IMR-90 (cell line): ENCODE measurements around the gene DUSP16. TPM values are rescaled to one million over a fixed set of nuclear protein-coding genes. Genes with fewer than 3 reads are reported as not detected.

Experiments
- ATAC-seq: fragments of 200-7000 bp; cut with Tn5 transposase; 2 replicates; pipeline ENCODE4 v1.9.1; 2020; ENCODE audit warnings: low read depth, mild to moderate bottlenecking, moderate library complexity
- BruUV-seq: library from RNA; stranded (reverse); fragments of 400-500 nt; replicated peaks from 2 replicates; lab custom pipeline; 2021; lab: Mats Ljungman, UMichigan
- CTCF ChIA-PET: fragments of 300-600 bp; formaldehyde crosslinking; extraction: SDS; loops from one replicate; lab custom pipeline; 2021; ENCODE audit warnings: antibody characterized with exemption; lab: Yijun Ruan, JAX
- POLR2A ChIA-PET: fragments of 300-600 bp; sonication (Branson Sonifier 250); formaldehyde crosslinking; loops from one replicate; lab custom pipeline; 2022; ENCODE audit warnings: antibody characterized with exemption; ENCODE audit not compliant: unreplicated experiment; lab: Charles Lee
- DNase-seq: peaks from one replicate; pipeline ENCODE4 v3.0.0; 2013
- H2AFZ ChIP-seq: replicated peaks from 2 replicates; pipeline ENCODE3; 2013; ENCODE audit warnings: low read length, mild to moderate bottlenecking; ENCODE audit not compliant: poor library complexity
- H2AK5ac ChIP-seq: 2 replicates; pipeline ENCODE4 v1.6.1; 2013; ENCODE audit warnings: low read depth, low read length, inconsistent platforms
- H2AK9ac ChIP-seq: replicated peaks from 2 replicates; pipeline ENCODE3; 2013; ENCODE audit warnings: mild to moderate bottlenecking, low read depth, low read length, moderate library complexity; ENCODE audit not compliant: poor library complexity
- H2BK120ac ChIP-seq: 2 replicates; pipeline ENCODE4 v1.6.1; 2013; ENCODE audit warnings: low read depth, low read length, inconsistent platforms
- H2BK15ac ChIP-seq: 3 replicates; pipeline ENCODE4 v1.6.1; 2013; ENCODE audit warnings: low read depth, low read length, inconsistent platforms
- H2BK20ac ChIP-seq: 2 replicates; pipeline ENCODE4 v1.6.1; 2013; ENCODE audit warnings: low read depth, mild to moderate bottlenecking, inconsistent platforms, low read length, moderate library complexity
- H2BK5ac ChIP-seq: 2 replicates; pipeline ENCODE4 v1.6.1; 2013; ENCODE audit warnings: mild to moderate bottlenecking, low read depth, low read length, inconsistent platforms; ENCODE audit not compliant: poor library complexity, severe bottlenecking
- H3K14ac ChIP-seq: replicated peaks from 2 replicates; pipeline ENCODE4 v1.6.1; 2013; ENCODE audit warnings: low read depth, low read length, inconsistent platforms
- H3K18ac ChIP-seq: 2 replicates; pipeline ENCODE4 v1.6.1; 2013; ENCODE audit warnings: low read depth, low read length, control low read depth
- H3K23ac ChIP-seq: 2 replicates; pipeline ENCODE4 v1.6.1; 2013; ENCODE audit warnings: low read depth, low read length, inconsistent platforms
- H3K27ac ChIP-seq: 2 replicates; pipeline ENCODE4 v1.5.1; 2013; ENCODE audit warnings: mild to moderate bottlenecking, control low read depth, low read length; ENCODE audit not compliant: insufficient read depth
- H3K27me3 ChIP-seq: 2 replicates; pipeline ENCODE4 v1.6.1; 2013; ENCODE audit warnings: low read length; ENCODE audit not compliant: control insufficient read depth, insufficient read depth
- H3K36me3 ChIP-seq: 2 replicates; pipeline ENCODE4 v1.6.1; 2013; ENCODE audit warnings: low read length, mixed read lengths; ENCODE audit not compliant: control insufficient read depth, insufficient read depth
- H3K4ac ChIP-seq: 2 replicates; pipeline ENCODE4 v1.6.1; 2013; ENCODE audit warnings: low read depth, low read length, inconsistent platforms
- H3K4me1 ChIP-seq: 2 replicates; pipeline ENCODE4 v1.6.1; 2013; ENCODE audit warnings: low read length, mixed read lengths; ENCODE audit not compliant: control insufficient read depth, insufficient read depth
- H3K4me2 ChIP-seq: 2 replicates; pipeline ENCODE4 v1.6.1; 2013; ENCODE audit warnings: low read depth, mild to moderate bottlenecking, control low read depth, low read length, moderate library complexity
- H3K4me3 ChIP-seq: 2 replicates; pipeline ENCODE4 v1.5.1; 2013; ENCODE audit warnings: low read depth, mild to moderate bottlenecking, control low read depth, low read length, moderate library complexity; ENCODE audit not compliant: insufficient read depth
- H3K56ac ChIP-seq: 2 replicates; pipeline ENCODE4 v1.6.1; 2013; ENCODE audit warnings: low read length, inconsistent platforms; ENCODE audit not compliant: insufficient read depth; ENCODE audit errors: extremely low read depth
- H3K79me1 ChIP-seq, 2 experiments: 2 replicates each; pipeline ENCODE4 v1.6.1; 2013; ENCODE audit warnings: low read length in 2 of 2, inconsistent platforms in 1 of 2, low read depth in 1 of 2
- H3K9ac ChIP-seq: 2 replicates; pipeline ENCODE4 v1.6.1; 2013; ENCODE audit warnings: low read depth, low read length, control low read depth
- H3K9me1 ChIP-seq: 2 replicates; pipeline ENCODE4 v1.6.1; 2013; ENCODE audit warnings: low read length, inconsistent platforms; ENCODE audit not compliant: insufficient read depth
- H3K9me3 ChIP-seq: 2 replicates; pipeline ENCODE4 v1.6.1; 2013; ENCODE audit warnings: low read length; ENCODE audit not compliant: control insufficient read depth, insufficient read depth
- H4K20me1 ChIP-seq: 2 replicates; pipeline ENCODE4 v1.6.1; 2013; ENCODE audit warnings: low read length, inconsistent platforms; ENCODE audit not compliant: insufficient read depth
- H4K5ac ChIP-seq: 2 replicates; pipeline ENCODE4 v1.6.1; 2013; ENCODE audit warnings: mild to moderate bottlenecking, low read depth, low read length, control low read depth
- H4K8ac ChIP-seq, 2 experiments: 2 replicates each; pipeline ENCODE4 v1.6.1; 2013; ENCODE audit warnings: low read depth in 2 of 2, low read length in 2 of 2, control low read depth in 1 of 2, inconsistent platforms in 1 of 2
- H4K91ac ChIP-seq: 2 replicates; pipeline ENCODE4 v1.6.1; 2013; ENCODE audit warnings: low read depth, low read length, inconsistent platforms; ENCODE audit not compliant: insufficient read depth
- CEBPB ChIP-seq: IDR thresholded peaks from 2 replicates; pipeline ENCODE4 v1.6.1; 2012; ENCODE audit warnings: low read depth, low read length, improper control_type of control experiment
- ELK1 ChIP-seq: fragments of 150-350 bp; IDR thresholded peaks from 2 replicates; pipeline ENCODE4 v1.6.1; 2016; ENCODE audit warnings: low read depth, mild to moderate bottlenecking, low read length, moderate library complexity, borderline replicate concordance
- WGBS, 2 experiments: methylation state at CpG; one replicate each; pipeline versions ENCODE4 v1.1.5 to v1.1.7; 2013; ENCODE audit warnings: missing lambda C conversion rate in 2 of 2; ENCODE audit not compliant: insufficient read length in 1 of 2; ENCODE audit errors: extremely low coverage in 2 of 2; 5-methylcytosine and 5-hydroxymethylcytosine counted together
- dilution Hi-C: fragments of 300-500 bp; cut with HindIII; formaldehyde crosslinking; loops from one replicate; pipeline ENCODE4 v1.14.3; 2018; ENCODE audit warnings: low sequenced_read_pairs; ENCODE audit not compliant: unreplicated experiment
- in situ Hi-C: fragments of 300-500 bp; cut with MboI; formaldehyde crosslinking; loops from 3 replicates; pipeline ENCODE4 v1.14.3; 2019; ENCODE audit warnings: low sequenced_read_pairs, inconsistent platforms, mixed read lengths
- intact Hi-C: fragments of 100-400 bp; cut with micrococcal nuclease; formaldehyde crosslinking; loops from 2 replicates; pipeline ENCODE4 v1.10.0; 2022
- polyA plus RNA-seq, 3 experiments: library from polyadenylated mRNA; depleted of rRNA; stranded (reverse); fragments of >200 nt; gene quantifications; 2 replicates each; pipeline ENCODE4 v1.2.3, GENCODE V29; 2012; ENCODE audit warnings: low replicate concordance in 1 of 3
- total RNA-seq: library from RNA; depleted of rRNA; stranded (reverse); fragments of >200 nt; gene quantifications from 2 replicates; pipeline ENCODE4 v1.2.3, GENCODE V29; 2012

DUSP16 gene
- total and polyA plus RNA-seq, 2 of the 4 experiments (the other 2 are of a cell fraction), result 4.7 to 10.0 TPM

GRCh38 chr12:12600659-12601058 is 38.0 kb upstream of the DUSP16 start:
- Histone ChIP-seq H3K27me3 (no peaks in the 10 kb centered on the region; the same call in 1 of the 2 replicates), H3K9me1 (no peaks in the 10 kb centered on the region), H2BK15ac (no peak overlapping the region), H2BK120ac (no peak overlapping the region), H2AFZ (no peak overlapping the region), H3K4me1 (no peaks in the 10 kb centered on the region), H3K79me1 (no peaks in the 10 kb centered on the region), H2AK5ac (no peak overlapping the region), H3K36me3 (no peaks in the 10 kb centered on the region), H4K5ac (no peak overlapping the region), H3K56ac (no peak overlapping the region), H4K91ac (no peak overlapping the region), H4K20me1 (no peaks in the 10 kb centered on the region), H4K8ac (no peak overlapping the region), H3K4me3 (no peak overlapping the region), H3K18ac (no peak overlapping the region), H3K14ac (no peak overlapping the region), H3K23ac (no peak overlapping the region), H3K27ac (no peak overlapping the region), H2BK5ac (no peak overlapping the region), H2AK9ac (no peak overlapping the region), H3K9me3 (no peaks in the 10 kb centered on the region), H3K4ac (no peak overlapping the region), H2BK20ac (no peak overlapping the region), H3K9ac (no peak overlapping the region), H3K4me2 (no peak overlapping the region)
- no peak for DNase-seq
- 65% methylated on average over 2 of the region's 8 CpGs; no CpG with 5 or more reads in 1 of the 2 experiments for WGBS, 2 experiments
- BruUV-seq, result no TSS peak
- TF ChIP-seq ELK1 (no peak), CEBPB (peak; percentile 41; the same call in 1 of the 2 replicates)
- no peak for ATAC-seq
- in situ Hi-C loops (no loop called here), dilution Hi-C loops (no loop called here), intact Hi-C loops (no loop called here)
- POLR2A ChIA-PET, result no interaction called here
- CTCF ChIA-PET, result no interaction called here
